HG03342 (cell line): Measurements from ENCODE around the gene TIFAB.

Source experiments
- ATAC-seq: cut with Tn5 transposase; IDR thresholded peaks from one replicate; pipeline ENCODE4 v1.9.1; 2021; ENCODE audit warnings: mild to moderate bottlenecking, moderate library complexity; ENCODE audit not compliant: unreplicated experiment

TIFAB gene

GRCh38 chr5:135482381-135482933 lies 30.3 kb upstream of the TIFAB start:
- no peak for ATAC-seq

DNA sequence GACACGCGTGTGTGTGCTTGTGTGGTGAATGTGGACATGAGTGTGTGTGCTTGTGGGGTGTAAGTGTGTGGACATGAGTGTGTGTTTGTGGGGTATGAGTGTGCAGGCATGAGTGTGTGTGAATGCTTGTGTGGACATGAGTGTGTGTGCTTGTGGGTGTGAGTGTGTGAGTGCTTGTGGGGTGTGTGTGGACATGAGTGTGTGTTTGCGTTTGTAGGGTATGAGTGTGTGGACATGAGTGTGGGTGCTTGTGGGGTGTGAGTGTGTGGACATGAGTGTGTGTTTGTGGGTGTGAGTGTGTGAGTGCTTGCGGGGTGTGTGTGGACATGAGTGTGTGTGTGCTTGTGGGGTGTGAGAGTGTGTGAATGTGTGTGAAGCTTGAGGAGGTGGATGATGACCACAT lies 29.8 kb upstream of the TIFAB start:
- no peak for ATAC-seq

- no peak for ATAC-seq
Observed at GRCh38 chr5:135481387-135481786, 29.2 kb upstream of the TIFAB start.

DNA sequence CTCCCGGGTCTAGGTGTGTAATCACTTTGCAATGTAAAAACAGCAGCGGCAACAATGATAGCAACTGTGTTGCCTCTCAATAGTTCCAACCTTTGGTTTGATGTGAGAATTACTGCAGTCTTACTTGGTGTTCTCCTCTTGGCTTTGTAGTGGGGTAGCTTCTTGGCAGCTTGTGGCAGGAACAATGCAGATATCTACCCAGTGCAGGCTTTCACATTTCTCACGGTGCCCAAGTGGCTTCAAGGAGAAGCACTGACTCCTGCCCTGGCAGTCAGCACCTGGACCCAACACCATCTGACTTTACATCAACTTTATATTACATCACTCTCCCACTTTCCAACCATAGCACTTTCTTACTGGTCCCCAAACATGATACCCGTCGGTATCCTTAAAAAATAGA lies 28.4 kb upstream of the TIFAB start:
- ATAC-seq = no peak

DNA sequence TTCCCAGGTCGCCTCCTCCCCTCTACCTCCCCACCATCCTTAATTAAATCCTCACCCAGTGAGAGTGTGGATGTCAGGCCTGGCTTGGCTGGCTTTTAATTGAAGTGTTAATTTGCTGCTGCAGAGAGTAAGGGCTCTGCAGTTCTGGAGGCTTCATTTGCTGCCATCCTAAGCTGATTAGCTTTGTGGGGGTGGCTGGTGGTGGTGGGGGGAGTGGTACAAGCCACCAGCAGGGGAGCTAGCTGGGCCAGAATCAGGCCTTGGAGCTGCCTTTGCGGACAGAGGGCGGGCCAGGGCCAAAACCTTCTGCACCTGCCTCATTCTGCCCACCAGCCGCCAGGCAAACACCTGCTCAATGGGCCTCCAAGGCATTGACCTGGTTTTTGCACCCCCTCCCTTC lies 26.8 kb upstream of the TIFAB start:
- no peak for ATAC-seq

DNA sequence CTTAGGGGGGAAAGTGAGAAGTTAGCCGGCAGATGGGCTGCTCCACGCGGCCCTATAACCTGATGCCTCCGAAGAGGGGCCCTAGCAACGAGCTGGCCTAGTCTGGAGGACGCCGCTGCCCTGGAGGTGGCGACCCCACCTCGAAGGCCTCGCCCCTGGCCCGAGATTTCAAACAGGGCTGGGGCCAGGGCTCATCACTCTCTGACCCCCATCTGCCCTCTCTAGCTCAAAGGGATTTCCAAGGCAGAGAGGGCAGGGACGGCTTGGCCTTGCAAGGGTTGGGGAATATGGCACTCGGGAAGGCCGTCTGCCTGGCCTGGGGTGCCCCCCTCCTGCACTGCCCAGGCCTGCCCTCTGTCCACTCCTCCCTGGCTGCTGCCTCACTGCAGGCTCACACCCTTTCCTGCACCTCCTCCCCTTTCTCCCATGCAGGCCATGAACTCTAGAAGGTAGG lies 25.5 kb upstream of the TIFAB start:
- no peak for ATAC-seq

DNA sequence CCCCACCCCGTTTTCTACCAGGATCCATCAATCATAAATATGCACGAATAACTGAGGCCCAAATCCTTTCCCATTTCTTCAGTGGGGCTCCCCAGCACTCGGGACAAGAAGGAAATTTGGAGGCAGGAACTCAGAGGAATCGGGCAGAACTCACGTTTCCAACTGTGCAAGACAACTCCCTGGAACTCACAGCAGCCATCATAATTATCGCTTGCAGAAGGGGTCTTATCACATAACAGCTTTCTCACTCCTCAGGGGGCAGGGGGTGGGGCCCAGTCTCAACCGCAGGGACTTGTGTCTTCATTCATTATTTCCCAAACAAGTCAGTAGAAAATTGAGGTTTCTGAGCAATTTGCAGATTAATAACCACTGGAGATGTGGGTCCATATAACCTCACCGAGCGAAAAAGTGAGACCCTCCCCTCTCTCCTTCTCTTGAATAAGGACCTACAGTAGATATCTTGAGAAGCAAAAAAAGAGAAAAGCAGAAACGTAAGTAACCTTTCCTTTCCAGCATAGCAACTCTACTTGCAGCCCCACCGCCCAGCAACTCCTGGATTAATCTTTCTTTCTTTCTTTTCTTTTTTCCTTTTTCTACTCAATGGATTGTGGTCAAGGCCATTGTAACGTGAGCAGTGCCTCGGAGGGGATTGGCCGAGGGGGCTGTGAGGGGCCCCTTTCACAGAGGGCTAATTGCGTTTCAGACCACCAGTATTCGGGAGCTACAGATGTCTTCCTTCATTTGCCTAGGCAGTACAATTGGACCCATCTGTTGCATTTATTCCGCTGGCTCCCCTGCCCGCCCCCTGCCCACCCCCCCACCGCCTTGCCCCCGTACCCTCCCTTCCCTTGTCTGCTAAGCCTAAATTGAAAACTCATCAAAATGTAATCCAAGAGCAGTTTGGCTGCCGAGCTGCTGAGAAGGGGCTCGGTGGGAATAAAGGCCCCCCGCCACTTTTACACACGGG lies 24.7 kb upstream of the TIFAB start:
- ATAC-seq = no peak

- no peak for ATAC-seq
Observed at GRCh38 chr5:135473956-135474670, 22.0 kb upstream of the TIFAB start.

DNA sequence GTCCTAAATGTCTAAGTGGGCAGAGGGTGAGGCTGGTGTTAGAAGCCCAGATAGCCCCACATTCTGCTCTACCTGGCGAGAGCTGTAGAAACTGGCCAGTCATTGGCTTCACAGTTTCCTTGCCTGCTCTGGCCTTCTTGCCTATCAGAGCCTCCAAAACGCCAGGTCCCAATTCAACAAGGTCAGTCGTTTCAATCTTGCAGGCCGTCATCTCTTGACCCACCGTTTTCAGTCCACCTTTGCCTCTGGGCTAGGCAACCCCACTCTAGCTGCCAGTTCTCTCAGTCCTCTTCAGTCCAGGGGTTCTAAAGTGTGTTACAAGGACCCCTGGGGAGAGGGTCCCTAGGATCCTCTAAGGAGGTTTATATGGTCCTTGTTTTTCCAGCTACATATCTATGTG lies 20.0 kb upstream of the TIFAB start:
- no peak for ATAC-seq

- no peak for ATAC-seq
Observed at GRCh38 chr5:135471726-135472125, 19.6 kb upstream of the TIFAB start.

GRCh38 chr5:135469911-135470310 lies 17.8 kb upstream of the TIFAB start:
- no peak for ATAC-seq

- ATAC-seq = no peak
Observed at GRCh38 chr5:135468541-135468940, 16.4 kb upstream of the TIFAB start.

GRCh38 chr5:135467871-135468485 lies 15.8 kb upstream of the TIFAB start:
- ATAC-seq = no peak

DNA sequence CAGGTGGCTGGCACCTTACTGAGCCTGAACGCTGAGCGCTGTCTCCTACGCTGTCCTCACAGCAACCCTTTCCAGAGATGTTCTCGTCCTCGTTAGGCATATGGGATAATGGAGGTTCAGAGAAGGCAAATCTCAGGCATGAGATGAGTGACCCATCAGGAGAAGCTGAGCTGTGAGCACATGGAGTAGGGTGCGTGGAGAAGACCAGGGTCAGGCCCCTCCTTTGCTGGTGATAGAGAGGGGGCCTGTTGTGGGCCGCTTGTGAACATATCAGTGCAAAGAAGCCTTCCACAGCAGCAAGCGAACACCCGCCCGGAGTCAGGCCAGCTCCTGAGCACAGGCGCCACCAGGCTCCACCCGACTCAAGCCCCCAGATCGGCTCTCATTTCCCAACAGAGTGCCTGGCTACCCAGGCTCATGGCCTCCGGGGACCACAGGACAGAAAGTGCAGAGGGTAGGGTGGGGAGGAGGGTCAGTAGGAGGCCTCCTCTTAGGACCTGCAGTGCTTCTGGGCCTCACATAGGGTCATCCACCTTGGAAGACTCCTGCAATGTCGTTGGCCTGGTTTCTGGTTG lies 15.0 kb upstream of the TIFAB start:
- no peak for ATAC-seq

DNA sequence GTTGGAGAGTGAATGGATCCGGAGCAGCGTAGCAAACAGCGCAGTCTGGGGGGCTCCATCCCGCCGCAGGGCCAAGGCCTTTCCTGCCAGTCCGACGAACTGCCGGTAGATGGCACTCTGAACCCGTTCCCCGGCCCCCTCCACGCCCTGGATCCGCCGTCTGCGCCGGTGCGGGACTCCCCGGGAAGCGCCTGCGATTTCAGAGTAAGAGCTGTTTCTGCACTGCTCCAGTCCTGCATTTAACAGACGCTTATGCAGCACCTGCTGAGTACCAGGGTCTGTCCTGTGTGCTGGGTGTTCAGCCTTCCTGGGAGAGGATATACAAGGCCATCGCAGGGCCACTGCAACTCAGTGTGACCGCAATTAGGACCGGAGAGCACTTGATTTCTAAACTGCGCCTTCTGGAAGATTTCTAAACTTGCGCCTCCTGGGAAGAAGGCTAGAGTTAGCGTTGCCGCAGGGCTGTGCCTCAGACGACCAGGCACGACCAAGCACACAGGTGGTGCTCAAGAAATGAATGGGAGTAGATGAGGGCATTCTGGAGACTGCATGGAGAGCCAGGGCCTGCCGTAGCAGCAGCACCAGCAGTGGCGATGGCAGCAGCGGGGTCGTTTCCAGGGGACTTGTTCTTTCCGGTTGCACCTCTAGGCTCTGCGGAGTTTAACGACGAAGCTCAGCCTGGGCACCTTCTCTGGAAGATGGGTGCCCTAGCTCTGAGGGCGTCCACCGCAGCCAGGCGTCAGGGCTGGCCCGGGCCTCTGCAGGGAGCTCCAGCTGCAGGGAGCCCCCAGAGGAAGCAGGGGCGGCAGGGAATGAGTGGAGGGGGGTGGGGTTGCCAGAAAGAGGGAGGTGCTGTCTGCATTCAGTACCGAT lies 14.3 kb upstream of the TIFAB start:
- no peak for ATAC-seq

- no peak for ATAC-seq
Observed at GRCh38 chr5:135465391-135466122, 13.4 kb upstream of the TIFAB start.

DNA sequence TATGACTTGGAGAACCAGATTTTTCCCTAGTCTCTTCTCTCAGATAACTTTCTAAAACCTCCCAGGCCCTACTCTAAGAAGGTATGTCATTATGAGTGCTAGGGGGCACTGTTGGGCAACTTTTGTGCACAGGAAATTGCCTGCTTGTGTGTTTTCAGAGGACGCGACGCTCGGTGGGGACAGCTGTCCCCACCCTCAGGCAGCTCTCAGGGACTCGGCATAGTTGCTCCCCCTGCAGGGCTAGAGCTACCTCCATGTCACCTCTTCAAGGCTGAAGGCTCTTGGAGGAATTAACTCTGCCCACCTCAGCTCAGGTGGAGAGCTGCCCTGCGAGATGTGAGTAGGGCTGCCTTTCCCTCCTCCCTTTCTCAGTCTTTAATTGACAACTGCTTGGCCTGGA lies 10.2 kb upstream of the TIFAB start:
- ATAC-seq = peak; percentile 63

- no peak for ATAC-seq
Observed at GRCh38 chr5:135461481-135462151, 9.5 kb upstream of the TIFAB start.
